Suppressor macrophage treated with lipopolysaccharide for 4 hours (primary cell): ENCODE results near the gene UNC5A.
A peak's percentile ranks its signal among the peaks of the same experiment; 100 is the strongest.

Experiments
- DNase-seq: peaks from one replicate; pipeline ENCODE4 v3.0.0-alpha.2; 2020

UNC5A gene

GRCh38 chr5:176901260-176902101, 91.1 kb downstream of the UNC5A start:
- peak; percentile 87 for DNase-seq

- no peak for DNase-seq
Measured at GRCh38 chr5:176902102-176902814, 91.9 kb downstream of the UNC5A start.

- peak; percentile 78 for DNase-seq
Measured at GRCh38 chr5:176902911-176903664, 92.7 kb downstream of the UNC5A start.

GRCh38 chr5:176904276-176904675, 93.9 kb downstream of the UNC5A start:
- DNase-seq: no peak

GRCh38 chr5:176906126-176906525, 95.8 kb downstream of the UNC5A start:
- no peak for DNase-seq

- no peak for DNase-seq
Measured at GRCh38 chr5:176906796-176907195, 96.4 kb downstream of the UNC5A start.

- DNase-seq: peak; percentile 60
Measured at GRCh38 chr5:176908675-176909368, 98.5 kb downstream of the UNC5A start.

- no peak for DNase-seq
Measured at GRCh38 chr5:176912115-176912514, 101.8 kb downstream of the UNC5A start.

- DNase-seq: no peak
Measured at GRCh38 chr5:176915906-176916305, 105.5 kb downstream of the UNC5A start.

- DNase-seq: no peak
Measured at GRCh38 chr5:176916337-176916736, 106.0 kb downstream of the UNC5A start.

GRCh38 chr5:176918613-176919012, 108.3 kb downstream of the UNC5A start:
- no peak for DNase-seq

GRCh38 chr5:176921714-176922113, 111.4 kb downstream of the UNC5A start:
- DNase-seq: no peak

GRCh38 chr5:176922817-176923216, 112.5 kb downstream of the UNC5A start:
- no peak for DNase-seq

- no peak for DNase-seq
Measured at GRCh38 chr5:176927562-176927961, 117.2 kb downstream of the UNC5A start.

- no peak for DNase-seq
Measured at GRCh38 chr5:176929654-176930053, 119.3 kb downstream of the UNC5A start.
